Uterus (tissue), 4 donors: Measurements from ENCODE around the gene MACROD1. TPM values are rescaled to one million over a fixed set of nuclear protein-coding genes. Genes with fewer than 3 reads are reported as not detected.
"Not testable (repeated sequence)": the region's sequence is repeated elsewhere in the genome, so short reads cannot be mapped to it uniquely, and the experiment has no call there.

ENCODE experiments used
- DNase-seq, 2 donors: peaks; one replicate each; pipeline ENCODE4 v3.0.0-alpha.2; 2019 to 2020
- H3K27ac ChIP-seq, 2 donors: fragments of 200-600 bp; sonication (generic); 1 replicate in 1 of 2; 2 replicates in 1 of 2; pipeline ENCODE4 v1.5.1; 2016 to 2018
- H3K27me3 ChIP-seq, 2 donors: fragments of 200-600 bp; sonication (generic); one replicate each; pipeline ENCODE4 v1.5.1; 2018 to 2019; ENCODE audit warnings: control low read depth in 1 of 2
- H3K36me3 ChIP-seq, 2 donors: fragments of 200-600 bp; sonication (generic); one replicate each; pipeline ENCODE4 v1.5.1; 2019; ENCODE audit warnings: control low read depth in 1 of 2
- H3K4me1 ChIP-seq, 2 donors: fragments of 200-600 bp; sonication (generic); one replicate each; pipeline ENCODE4 v1.5.1; 2018 to 2019; ENCODE audit warnings: control low read depth in 1 of 2
- H3K4me3 ChIP-seq, 2 donors: fragments of 200-600 bp; sonication (generic); 1 replicate in 1 of 2; 2 replicates in 1 of 2; pipeline ENCODE4 v1.5.1; 2018 to 2019; ENCODE audit warnings: mild to moderate bottlenecking in 1 of 2
- H3K9me3 ChIP-seq, 2 donors: fragments of 200-600 bp; sonication (generic); one replicate each; pipeline ENCODE4 v1.5.1; 2019; ENCODE audit warnings: control low read depth in 1 of 2
- CTCF ChIP-seq, 4 experiments: fragments of 200-600 bp in 2 of 4; fragments of 450-650 bp in 2 of 4; sonication (generic) in 2 of 4; IDR thresholded peaks; one replicate each; pipeline ENCODE4 v1.5.1; 2016 to 2019; ENCODE audit warnings: antibody characterized with exemption in 4 of 4, mild to moderate bottlenecking in 2 of 4, moderate library complexity in 1 of 4
- POLR2A ChIP-seq, 2 donors: fragments of 450-650 bp; IDR thresholded peaks; one replicate each; pipeline ENCODE4 v1.6.1; 2016; ENCODE audit warnings: antibody characterized with exemption in 2 of 2, mild to moderate bottlenecking in 1 of 2, moderate library complexity in 1 of 2
- intact Hi-C: fragments of 100-400 bp; cut with DNase I; formaldehyde crosslinking; loops from one replicate; pipeline ENCODE4 v1.15.1; 2023; ENCODE audit warnings: low total_unique reads
- total RNA-seq, 4 donors: library from RNA; depleted of rRNA in 3 of 4; stranded (reverse); fragments of >200 nt in 3 of 4; gene quantifications; one replicate each; pipeline versions ENCODE4 v1.1.0 to v1.2.4, GENCODE V29; 2014 to 2023
- donor health status: DM: yes; HTN: yes; CAD: no.

The MACROD1 gene
- total RNA-seq, 4 donors from 2014 or later = 1.8 to 27.1 (median 6.6) TPM

GRCh38 chr11:63966444-63966843, 199.5 kb downstream of the MACROD1 start:
- Histone ChIP-seq H3K9me3 (no peaks in the 10 kb centered on the region), H3K36me3 (no peaks in the 10 kb centered on the region), H3K4me1 (no peaks in the 10 kb centered on the region), H3K4me3 (no peak overlapping the region), H3K27me3 (no peaks in the 10 kb centered on the region), H3K27ac (no peak overlapping the region)
- TF ChIP-seq POLR2A (IDR thresholded peaks at IDR 0.05) = no peak
- TF ChIP-seq CTCF (IDR thresholded peaks at IDR 0.05) = no peak
- DNase-seq = no peak
- intact Hi-C loops = no loop called here

GRCh38 chr11:63963895-63964294, 202.0 kb downstream of the MACROD1 start:
- DNase-seq, H3K27me3 ChIP-seq, H3K4me1 ChIP-seq, H3K4me3 ChIP-seq, intact Hi-C loops, H3K9me3 ChIP-seq, H3K36me3 ChIP-seq, H3K27ac ChIP-seq: not testable (repeated sequence)

GRCh38 chr11:63961608-63962412, 204.1 kb downstream of the MACROD1 start:
- TF ChIP-seq POLR2A (IDR thresholded peaks at IDR 0.05) (no peak), CTCF (IDR thresholded peaks at IDR 0.05) (no peak)
- no peaks in the 10 kb centered on the region for H3K36me3 ChIP-seq
- H3K27ac ChIP-seq = no peak overlapping the region
- no peaks in the 10 kb centered on the region for H3K4me1 ChIP-seq
- intact Hi-C loops = no loop called here
- H3K9me3 ChIP-seq = no peaks in the 10 kb centered on the region
- no peaks in the 10 kb centered on the region for H3K27me3 ChIP-seq
- no peak overlapping the region for H3K4me3 ChIP-seq
- no peak for DNase-seq

- intact Hi-C loops = no loop called here
- Histone ChIP-seq H3K27me3 (no peaks in the 10 kb centered on the region), H3K27ac (no peak overlapping the region), H3K4me1 (no peaks in the 10 kb centered on the region), H3K36me3 (no peaks in the 10 kb centered on the region), H3K9me3 (no peaks in the 10 kb centered on the region), H3K4me3 (no peak overlapping the region)
- no peak for TF ChIP-seq POLR2A (IDR thresholded peaks at IDR 0.05)
- no peak for TF ChIP-seq CTCF (IDR thresholded peaks at IDR 0.05)
- no peak for DNase-seq
Measured at GRCh38 chr11:63958008-63958407, 207.9 kb downstream of the MACROD1 start.

- no peaks in the 10 kb centered on the region for H3K9me3 ChIP-seq
- TF ChIP-seq CTCF (IDR thresholded peaks at IDR 0.05) (no peak), POLR2A (IDR thresholded peaks at IDR 0.05) (no peak)
- no peak overlapping the region for H3K27ac ChIP-seq
- H3K4me3 ChIP-seq = no peak overlapping the region
- no peak for DNase-seq
- H3K4me1 ChIP-seq = no peaks in the 10 kb centered on the region
- intact Hi-C loops = no loop called here
- H3K36me3 ChIP-seq = no peaks in the 10 kb centered on the region
- H3K27me3 ChIP-seq = no peaks in the 10 kb centered on the region
Measured at GRCh38 chr11:63952570-63952969, 213.3 kb downstream of the MACROD1 start.
